GM19468 (cell line): ENCODE measurements around the gene POP5.
A peak's percentile ranks its signal among the peaks of the same experiment; 100 is the strongest.
"Not testable (repeated sequence)": the region's sequence is repeated elsewhere in the genome, so short reads cannot be mapped to it uniquely, and the experiment has no call there.

Experiments used
- ATAC-seq: cut with Tn5 transposase; IDR thresholded peaks from one replicate; pipeline ENCODE4 v1.9.1; 2021; ENCODE audit warnings: mild to moderate bottlenecking, moderate library complexity, moderate number of reproducible peaks; ENCODE audit not compliant: unreplicated experiment; ENCODE audit errors: extremely low read depth

The POP5 gene, protein sequence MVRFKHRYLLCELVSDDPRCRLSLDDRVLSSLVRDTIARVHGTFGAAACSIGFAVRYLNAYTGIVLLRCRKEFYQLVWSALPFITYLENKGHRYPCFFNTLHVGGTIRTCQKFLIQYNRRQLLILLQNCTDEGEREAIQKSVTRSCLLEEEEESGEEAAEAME

DNA sequence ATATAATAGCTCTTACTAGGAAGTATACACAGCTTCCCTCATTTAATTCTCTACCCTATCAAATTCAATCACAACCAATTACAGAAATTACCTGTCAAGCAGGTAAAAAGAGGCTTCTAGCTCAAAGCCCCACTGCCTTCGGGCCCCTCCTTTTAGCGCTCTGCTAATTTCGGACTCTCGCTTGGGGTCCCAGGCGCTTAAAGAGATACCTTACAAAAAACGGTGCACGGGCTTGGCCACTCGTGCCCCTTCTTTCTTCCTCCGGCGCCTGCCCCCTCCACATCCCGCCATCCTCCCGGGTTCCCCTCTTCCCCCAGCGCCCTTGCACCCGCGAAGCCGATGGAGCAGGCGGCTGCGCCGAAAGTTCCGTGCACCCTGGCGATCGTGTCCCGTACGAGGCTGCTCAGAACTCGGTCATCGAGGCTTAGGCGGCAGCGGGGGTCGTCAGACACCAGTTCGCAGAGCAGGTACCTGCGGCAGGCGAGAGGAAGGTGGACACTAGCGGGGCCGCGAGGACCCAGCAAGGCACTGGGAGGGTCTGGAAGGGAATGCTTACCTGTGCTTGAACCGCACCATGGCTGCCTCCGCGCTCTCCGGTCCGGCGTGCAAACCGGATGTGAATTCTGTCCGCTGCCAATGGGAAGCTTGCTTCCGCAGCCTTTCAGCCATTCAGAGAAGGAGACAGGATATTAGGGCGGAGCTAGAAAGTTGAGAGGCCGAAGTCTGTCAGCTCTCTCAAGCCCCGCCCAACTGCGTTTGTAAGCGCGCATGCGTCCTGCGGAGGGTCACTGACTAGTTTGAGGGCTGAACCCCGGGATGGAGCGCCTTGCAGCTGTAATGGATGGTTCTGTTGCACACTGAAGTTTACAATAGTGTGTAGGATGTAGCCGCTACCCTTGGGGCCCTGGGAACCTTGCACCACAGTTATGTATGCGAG lies at the start of gene POP5:
POP5 (minus strand) TSS at position 616 of the 937 bp plus-strand sequence; CDS start at position 576, 40 bp downstream.
- ATAC-seq, result peak; percentile 93

DNA sequence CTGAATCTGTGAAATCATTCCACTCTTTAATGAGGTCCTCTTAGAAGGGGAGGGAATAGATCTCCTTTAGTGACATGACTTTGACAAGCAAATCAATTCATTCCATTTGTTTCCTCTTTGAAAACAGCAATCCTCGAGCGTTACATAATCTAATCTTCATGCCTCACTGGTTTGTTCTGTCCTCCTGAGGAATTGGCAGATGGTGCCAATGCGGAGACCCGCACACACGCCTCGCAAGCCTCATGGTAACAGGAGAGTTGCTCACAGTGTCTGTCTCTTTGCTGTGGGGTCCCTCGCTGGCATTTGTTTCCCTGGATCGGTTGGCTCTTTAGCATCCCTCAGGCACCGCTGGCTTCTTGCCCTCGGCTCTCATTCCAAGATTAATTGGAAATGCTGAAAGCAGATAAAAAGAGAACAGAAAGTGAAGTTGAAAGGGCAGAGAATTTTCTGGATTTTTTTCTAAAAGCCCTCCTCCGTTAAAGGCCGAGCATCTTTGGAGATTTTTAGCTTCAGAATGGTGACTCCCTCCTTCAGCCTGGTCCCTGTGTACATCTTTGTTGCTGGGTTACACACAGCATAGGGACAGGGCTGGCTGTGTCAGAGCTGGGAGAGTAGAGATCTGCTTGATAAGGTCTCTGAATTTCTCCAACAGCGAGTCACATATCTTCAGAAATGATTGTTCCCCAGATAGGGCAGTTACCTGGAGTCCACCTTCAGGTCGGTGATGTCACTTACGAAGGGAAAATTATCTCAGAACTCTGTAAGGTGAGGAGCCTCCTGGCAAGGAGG lies 49.1 kb upstream of the POP5 start:
- ATAC-seq, result no peak

DNA sequence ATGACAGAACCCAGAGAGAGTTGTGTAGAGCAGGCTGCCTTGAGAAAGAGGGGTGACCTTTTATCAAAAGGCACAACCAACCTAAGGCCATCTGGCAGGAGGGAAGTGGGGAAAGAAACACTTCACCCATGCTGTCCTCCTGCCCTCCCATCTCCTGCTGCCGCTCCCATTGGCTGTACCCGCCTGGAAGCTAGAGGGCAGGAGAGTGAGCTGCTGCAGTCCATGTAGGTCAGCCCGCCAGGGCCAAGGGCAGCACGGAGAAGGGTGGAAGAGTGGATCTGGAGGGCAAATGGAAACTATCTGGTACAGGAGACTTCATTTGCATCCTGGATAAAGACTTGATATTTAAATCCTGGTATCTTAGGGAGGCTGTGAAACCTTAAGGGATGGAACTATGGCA lies 47.7 kb upstream of the POP5 start:
- no peak for ATAC-seq

DNA sequence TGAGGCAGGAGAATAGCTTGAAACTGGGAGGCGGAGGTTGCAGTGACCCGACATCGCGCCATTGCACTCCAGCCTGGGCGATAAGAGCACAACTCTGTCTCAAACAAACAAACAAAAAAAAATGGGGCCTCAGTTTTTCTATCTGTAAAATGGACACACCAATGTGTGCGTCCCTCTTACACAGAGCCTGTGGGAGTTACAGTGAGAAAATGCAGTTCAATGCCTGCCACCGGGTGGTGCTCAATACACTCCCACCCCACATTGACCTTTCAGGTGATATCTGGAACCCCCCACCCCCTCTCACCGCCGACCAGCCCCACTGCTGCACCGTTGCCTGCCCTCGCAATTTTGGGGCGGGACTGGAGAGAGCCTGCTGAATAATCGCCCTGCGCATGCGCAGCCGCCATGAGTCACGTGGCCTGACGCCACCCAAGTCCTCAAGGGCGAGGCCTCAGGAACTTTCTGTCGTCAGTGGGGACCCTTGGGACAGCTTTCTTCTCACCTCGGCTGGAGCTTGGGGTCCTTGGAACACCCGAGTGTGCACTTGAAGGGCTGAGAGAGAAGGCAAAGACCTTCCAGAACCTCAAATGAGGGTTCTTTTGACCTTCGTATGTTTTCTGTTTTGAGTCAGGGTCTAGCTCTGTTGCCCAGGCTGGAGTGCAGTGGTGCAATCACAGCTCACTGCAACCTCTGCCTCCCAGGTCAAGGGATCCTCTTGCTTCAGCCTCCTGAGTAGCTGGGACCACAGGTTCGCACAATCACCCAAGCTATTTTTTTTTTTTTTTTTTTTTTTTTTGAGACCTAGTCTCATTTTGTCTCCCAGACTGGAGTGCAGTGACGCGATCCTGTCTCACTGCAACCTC lies 44.6 kb upstream of the POP5 start:
- no peak for ATAC-seq

DNA sequence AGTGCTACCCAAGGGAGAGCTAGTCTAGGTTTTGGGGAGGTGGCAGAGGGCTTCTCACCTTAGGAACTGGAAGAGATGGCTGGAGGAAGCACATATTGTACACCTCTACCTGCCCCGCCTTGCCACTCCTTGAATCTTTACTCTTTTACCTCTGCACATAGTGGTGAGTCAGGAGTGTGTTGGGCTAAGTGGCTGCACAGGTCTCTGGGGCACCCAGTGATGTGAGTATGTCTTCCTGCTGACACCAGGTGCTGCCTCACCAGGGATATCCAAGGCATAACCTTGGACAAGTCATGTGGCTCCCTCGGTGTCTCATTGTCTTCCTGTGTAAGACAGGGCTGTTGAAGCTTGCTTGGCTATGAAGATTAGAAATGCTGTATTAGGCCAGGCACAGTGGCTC lies 39.4 kb upstream of the POP5 start:
- ATAC-seq, result no peak

DNA sequence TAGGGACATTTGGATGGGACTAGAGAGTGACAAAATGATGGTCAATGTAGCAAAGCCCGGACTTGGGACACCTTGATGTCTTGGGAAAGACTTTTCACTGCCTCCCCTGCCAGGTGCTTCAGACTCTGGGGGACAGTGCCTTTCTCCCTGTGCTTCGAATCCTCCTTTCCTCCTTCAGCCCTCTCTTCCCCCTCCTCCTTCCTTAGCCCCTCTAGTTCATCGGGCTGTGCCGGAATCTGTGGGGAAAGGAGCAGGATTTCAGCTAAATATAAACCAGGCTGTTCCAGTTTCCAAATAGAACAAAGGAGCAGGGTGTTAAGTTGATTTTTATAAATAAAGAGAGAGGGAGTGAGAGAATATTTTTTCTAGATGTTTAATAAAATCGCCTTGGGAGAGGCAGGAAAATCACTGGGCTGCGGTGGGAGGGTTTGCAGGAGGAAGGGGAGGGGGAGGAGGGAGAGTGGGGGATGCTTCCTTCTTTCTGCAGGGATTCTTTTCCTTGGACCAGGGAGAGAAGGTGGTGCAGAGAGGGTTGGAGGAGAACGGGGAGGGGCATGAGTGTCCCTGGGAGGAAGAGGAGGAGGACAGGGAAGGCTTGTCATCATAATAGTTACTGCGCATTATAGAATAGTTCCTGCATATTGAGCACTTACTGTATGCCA lies 37.9 kb upstream of the POP5 start:
- no peak for ATAC-seq

DNA sequence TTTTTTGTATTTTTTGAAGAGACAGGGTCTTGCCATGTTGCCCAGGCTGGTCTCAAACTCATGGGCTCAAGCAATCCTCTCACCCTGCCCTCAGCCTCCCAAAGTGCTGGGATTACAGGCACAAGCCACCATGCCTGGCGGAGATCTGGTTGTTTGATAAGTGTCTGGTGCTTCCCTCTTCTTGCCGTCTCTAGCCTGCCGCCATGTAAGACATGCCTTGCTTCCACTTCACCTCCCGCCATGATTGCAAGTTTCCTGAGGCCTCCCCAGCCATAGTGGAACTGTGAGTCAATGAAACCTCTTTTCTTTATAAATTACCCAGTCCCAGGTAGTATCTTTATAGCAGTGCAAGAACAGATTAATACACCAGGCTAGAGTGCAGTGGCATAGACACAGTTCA lies 36.6 kb upstream of the POP5 start:
- not testable (repeated sequence) for ATAC-seq

DNA sequence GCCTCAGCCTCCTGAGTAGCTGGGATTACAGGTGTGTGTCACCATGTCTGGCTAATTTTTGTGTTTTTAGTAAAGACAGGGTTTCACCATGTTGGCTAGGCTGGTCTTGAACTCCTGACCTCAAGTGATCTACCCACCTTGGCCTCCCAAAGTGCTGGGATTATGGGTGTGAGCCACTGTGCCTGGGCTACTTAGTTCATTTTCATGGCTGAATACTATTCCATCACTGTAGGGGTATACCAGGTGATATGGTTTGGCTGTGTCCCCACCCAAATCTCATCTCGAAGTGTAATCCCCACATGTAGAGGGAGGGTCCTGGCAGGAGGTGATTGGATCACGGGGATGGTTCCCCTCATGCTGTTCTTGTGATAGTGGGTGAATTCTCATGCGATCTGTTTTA lies 36.0 kb upstream of the POP5 start:
- ATAC-seq, result not testable (repeated sequence)

DNA sequence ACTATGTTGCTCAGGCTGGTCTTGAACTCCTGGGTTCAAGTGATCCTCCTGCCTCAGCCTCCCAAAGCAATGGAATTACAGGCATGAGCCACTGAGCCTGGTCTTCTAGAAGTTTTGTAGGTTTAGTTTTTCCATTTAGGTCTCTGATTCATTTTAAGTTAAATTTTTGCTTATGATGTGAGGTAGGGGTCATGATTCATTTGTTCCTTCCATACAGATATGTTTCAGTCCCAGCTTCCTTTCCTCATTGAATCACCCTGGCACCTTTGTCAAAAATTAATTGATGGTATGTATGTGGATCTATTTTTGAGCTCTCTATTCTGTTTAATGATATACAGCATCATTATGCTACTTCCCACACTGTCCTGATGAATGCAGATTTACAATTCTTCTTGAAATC lies 33.6 kb upstream of the POP5 start:
- no peak for ATAC-seq

DNA sequence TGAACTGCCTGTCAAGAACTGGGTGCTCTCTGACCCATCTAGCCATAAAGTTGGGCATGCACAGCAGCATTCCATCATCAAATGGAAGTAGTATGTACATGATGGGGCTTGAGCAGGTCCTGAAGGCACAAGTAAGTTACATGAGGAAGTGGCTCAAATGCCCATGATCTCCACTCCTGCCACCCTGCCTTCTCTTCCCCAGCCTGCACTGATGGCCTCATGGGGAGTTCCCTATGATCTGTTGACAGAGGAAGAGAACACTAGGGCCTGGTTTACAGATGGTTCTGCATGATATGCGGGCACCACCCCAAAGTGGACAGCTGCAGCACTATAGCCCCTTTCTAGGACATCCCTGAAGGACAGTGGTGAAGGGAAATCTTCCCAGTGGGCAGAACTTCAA lies 30.3 kb upstream of the POP5 start:
- not testable (repeated sequence) for ATAC-seq

DNA sequence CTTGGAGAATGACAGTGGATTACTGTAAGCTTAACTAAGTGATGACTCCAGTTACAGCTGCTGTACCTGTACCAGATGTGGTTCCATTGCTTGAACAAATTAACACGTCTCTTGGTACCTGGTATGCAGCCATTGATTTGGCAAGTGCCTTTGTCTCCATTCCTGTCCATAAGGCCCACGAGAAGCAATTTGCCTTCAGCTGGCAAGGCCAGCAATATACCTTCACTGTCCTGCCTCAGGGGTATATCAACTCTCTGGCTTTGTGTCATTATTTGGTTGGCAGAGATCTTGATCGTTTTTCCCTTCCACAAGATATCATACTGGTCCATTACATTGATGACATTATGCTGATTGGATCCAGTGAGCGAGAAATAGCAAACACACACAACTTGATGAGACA lies 29.4 kb upstream of the POP5 start:
- ATAC-seq, result no peak

DNA sequence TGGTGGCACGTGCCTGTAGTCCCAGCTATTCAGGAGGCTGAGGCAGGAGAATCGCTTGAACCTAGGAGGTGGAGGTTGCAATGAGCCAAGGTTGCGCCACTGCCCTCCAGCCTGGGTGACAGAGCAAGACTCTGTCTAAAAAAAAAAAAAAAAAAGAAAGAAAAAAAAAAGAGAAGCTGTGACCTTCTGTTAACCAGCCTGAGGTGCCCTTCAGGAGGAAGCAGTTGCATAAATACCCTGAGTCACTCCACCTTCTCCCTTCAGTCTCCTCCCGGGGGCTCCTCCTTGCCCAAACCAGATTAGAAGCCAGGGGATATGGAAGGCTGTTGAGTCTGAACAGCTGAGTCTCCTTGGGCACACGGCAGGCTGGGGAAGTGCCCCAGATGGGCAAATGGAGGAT lies 21.2 kb upstream of the POP5 start:
- ATAC-seq, result not testable (repeated sequence)

DNA sequence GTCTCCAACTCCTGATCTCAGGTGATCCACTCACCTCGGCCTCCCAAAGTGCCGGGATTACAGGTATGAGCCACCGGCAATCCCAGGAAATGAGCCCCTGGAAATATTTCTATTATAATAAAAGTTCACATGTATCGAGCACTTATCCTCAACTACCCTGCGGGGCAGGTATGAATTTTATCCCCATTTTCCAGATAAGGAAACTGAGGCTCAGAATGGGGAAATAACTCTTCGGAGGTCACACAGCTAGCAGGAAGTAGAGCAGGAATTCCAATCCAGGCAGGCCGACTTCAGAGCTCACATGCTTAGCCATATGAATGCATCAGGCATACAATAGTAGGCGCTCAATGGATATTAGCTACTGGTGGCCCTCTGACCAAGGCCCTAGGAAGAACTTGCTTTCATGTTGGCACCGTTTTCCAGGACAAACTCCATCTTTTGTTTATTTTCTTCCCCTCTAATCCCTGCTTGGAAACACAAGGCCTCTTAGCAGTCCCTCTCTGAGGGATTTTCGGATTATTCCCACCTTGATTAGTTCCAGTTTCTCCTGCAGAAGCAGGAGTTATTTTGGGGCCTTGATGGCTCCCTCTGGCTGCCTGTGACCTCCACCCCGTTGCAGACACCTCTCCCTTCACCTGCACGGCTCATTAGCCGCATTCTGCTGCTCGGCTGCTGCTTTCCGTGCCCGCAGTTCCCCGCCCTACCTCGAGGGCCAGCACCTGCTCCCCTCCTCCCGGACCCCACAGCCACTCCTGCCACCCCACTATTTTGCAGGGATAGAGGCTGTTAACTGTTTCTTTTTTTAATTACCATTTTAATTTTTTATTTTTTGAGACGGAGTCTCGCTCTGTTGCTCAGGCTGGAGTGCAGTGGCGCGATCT lies 18.7 kb upstream of the POP5 start:
- ATAC-seq, result no peak

DNA sequence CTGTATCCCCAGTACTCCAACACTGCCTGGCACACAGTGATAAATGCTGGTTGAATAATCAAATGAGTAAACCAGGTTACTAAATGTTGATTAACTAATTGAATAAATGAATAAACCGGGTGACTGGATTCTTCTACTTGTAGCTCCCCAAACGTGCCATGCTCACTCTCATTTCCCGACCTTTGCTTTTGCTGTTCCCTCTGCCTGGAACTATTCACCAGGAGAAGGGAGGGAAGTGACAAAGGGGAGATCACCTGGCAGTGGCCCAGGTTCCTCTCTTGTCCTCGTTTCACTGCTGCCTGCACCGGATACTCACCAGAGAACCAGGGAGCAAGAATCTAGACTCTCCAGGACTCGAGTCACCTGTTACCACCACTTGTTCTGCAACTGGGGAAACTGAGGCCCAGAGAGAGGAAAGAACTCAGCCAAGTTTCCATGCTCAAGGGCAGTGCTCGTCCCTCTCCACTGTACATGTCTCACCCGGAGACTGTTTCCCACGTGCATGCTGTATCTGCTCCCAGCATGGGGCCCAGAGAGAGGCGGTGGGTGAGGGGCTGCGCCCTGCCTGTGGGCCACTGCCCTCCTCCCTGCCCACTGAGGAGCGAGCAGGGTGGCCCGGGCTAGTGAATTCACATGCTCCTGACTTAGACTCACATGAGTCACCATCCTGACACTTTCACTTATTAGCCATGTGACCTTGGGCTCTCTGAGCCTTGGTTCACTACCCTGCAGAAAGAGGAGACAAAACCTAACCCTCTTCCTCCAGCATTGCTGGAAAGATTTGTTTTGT lies 17.7 kb upstream of the POP5 start:
- no peak for ATAC-seq

DNA sequence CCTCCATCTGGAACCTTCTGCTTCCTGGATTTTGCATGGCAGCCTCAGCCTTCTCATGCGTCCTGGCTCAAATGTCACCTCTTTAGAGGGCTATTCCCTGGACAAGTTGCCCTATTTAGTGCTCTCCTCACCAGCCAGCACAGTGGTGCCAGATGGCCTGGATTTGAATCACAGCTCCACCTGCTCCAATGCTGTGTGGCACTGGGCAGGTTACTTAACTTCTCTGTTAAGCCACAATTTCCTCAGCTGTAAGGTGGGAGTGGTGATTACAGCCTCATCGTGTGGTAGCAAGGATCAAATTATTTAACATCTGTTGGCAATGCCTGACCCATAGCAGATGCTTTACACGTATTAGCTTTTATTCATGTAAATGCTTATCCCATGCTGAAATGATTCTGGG lies 16.7 kb upstream of the POP5 start:
- ATAC-seq, result no peak

DNA sequence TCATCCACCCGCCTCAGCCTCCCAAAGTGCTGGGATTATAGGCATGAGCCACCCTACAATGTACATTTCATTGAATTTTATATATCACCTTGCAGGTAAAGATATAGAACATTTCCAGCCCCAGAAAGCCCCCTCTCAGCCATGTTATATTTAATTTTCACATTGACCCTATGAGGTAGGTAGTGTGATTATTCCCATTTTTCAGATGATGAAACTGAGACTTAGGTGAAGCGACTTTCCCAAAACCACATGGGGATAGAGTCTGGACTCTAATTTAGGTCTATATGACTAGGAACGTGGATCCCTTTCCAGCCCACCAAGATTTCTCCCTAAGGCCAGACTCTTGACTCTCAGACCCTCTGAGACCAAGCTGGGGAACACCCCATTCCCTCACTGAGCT lies 15.7 kb upstream of the POP5 start:
- ATAC-seq, result no peak

DNA sequence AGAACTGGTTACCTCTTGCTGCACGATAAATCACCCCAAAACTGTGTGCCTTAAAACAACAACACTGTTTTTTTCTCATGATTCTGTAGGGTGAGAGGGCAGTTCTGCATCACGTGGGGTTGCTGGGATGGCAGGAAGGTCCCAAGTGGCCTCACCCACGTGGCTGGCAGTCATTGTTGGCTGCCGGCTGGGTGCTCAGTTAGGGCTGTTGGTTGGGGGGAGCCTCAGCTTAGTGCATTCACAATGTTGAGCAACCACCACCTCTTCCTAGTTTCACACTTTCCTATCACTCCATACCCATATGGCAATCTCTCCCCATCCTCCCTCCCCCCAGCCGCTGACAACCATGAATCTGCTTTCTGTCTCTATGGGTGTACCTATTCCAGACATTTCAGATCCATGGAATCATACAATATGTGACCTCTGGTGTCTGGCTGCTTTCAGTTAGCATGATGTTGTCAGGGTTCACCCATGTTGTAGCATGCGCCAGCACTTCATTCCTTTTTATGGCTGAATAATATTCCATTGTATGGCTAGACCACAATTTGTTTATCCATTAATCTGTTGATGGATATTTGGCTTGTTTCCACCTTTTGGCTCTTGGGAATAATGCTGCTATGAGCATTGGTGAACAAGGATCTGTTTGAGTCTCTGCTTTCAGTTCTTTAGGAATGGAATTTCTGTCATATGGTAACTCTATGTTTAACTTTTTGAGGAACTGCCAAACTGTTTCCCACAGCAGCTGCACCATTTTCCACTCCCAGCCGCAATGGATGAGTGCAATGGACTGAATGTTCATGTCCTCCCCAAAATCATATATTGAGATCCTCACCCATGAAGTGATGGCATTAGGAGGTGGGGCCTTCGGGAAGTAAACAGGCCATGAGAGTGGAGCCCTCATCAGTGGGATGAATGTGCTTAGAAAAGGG lies 11.2 kb upstream of the POP5 start:
- ATAC-seq, result no peak
